PC-3 (cell line): ENCODE measurements around the gene RTP3. TPM values are rescaled to one million over a fixed set of nuclear protein-coding genes. Genes with fewer than 3 reads are reported as not detected.

ENCODE experiments used
- ATAC-seq: fragments of 200-7000 bp; cut with Tn5 transposase; 2 replicates; pipeline ENCODE4 v1.9.1; 2020; ENCODE audit warnings: mild to moderate bottlenecking, moderate library complexity
- BruUV-seq: library from RNA; stranded (reverse); fragments of 400-500 nt; replicated peaks from 2 replicates; lab custom pipeline; 2021; lab: Mats Ljungman, UMichigan
- CTCF ChIA-PET: fragments of 300-600 bp; sonication (Branson Sonifier 250); formaldehyde crosslinking; loops from one replicate; lab custom pipeline; 2022; ENCODE audit warnings: antibody characterized with exemption; lab: Charles Lee
- POLR2A ChIA-PET: fragments of 300-600 bp; sonication (Branson Sonifier 250); formaldehyde crosslinking; loops from one replicate; lab custom pipeline; 2022; ENCODE audit warnings: antibody characterized with exemption; ENCODE audit not compliant: unreplicated experiment; lab: Charles Lee
- DNase-seq: peaks from one replicate; pipeline ENCODE4 v3.0.0-alpha.2; 2015
- H2AFZ ChIP-seq: fragments of 300-600 bp; sonication (generic); 2 replicates; pipeline ENCODE4 v1.6.0; 2016; ENCODE audit warnings: antibody characterized with exemption, low read length
- H3F3A ChIP-seq: fragments of 300-600 bp; sonication (generic); one replicate; pipeline ENCODE4 v1.6.0; 2017; ENCODE audit warnings: antibody characterized with exemption, low read length, control low read depth, mild to moderate bottlenecking; ENCODE audit not compliant: unreplicated experiment
- H3K27ac ChIP-seq: fragments of 300-600 bp; sonication (generic); 2 replicates; pipeline ENCODE4 v1.5.1; 2016; ENCODE audit warnings: mild to moderate bottlenecking, low read length
- H3K27me3 ChIP-seq: fragments of 300-600 bp; sonication (generic); 2 replicates; pipeline ENCODE4 v1.6.1; 2016; ENCODE audit warnings: low read length, mixed read lengths
- H3K36me3 ChIP-seq: fragments of 300-600 bp; sonication (generic); 2 replicates; pipeline ENCODE4 v1.6.1; 2016; ENCODE audit warnings: low read depth, mixed run types, low read length, mixed read lengths
- H3K4me1 ChIP-seq: fragments of 300-600 bp; sonication (generic); 2 replicates; pipeline ENCODE4 v1.5.1; 2016; ENCODE audit warnings: low read length; ENCODE audit not compliant: insufficient read depth
- H3K4me2 ChIP-seq: fragments of 300-600 bp; sonication (generic); 2 replicates; pipeline ENCODE4 v1.6.0; 2016; ENCODE audit warnings: low read length
- H3K4me3 ChIP-seq: fragments of 300-600 bp; sonication (generic); 2 replicates; pipeline ENCODE4 v1.5.1; 2016; ENCODE audit warnings: mild to moderate bottlenecking, low read length, mixed read lengths
- H3K79me2 ChIP-seq: fragments of 300-600 bp; sonication (generic); 2 replicates; pipeline ENCODE4 v1.6.1; 2017; ENCODE audit warnings: low read length, mixed read lengths
- H3K9ac ChIP-seq: fragments of 300-600 bp; sonication (generic); 2 replicates; pipeline ENCODE4 v1.6.0; 2016; ENCODE audit warnings: mild to moderate bottlenecking, low read length
- H3K9me2 ChIP-seq: fragments of 300-600 bp; sonication (generic); replicated peaks from 2 replicates; pipeline ENCODE4 v1.6.1; 2016; ENCODE audit warnings: mixed run types, low read length, mixed read lengths
- H3K9me3 ChIP-seq: fragments of 300-600 bp; sonication (generic); 2 replicates; pipeline ENCODE4 v1.6.1; 2016; ENCODE audit warnings: low read length, mixed read lengths
- H4K20me1 ChIP-seq: fragments of 300-600 bp; sonication (generic); 2 replicates; pipeline ENCODE4 v1.6.1; 2016; ENCODE audit warnings: low read length, mixed read lengths
- CTCF ChIP-seq: fragments of 300-600 bp; sonication (generic); conservative IDR thresholded peaks from 2 replicates; pipeline ENCODE4 v1.5.1; 2017; ENCODE audit warnings: antibody characterized with exemption, low read depth, mild to moderate bottlenecking, low read length
- EZH2 ChIP-seq: fragments of 300-600 bp; sonication (generic); IDR thresholded peaks from one replicate; pipeline ENCODE4 v1.6.1; 2017; ENCODE audit warnings: antibody characterized with exemption, mild to moderate bottlenecking, low read length; ENCODE audit not compliant: unreplicated experiment
- EZH2phosphoT487 ChIP-seq: fragments of 300-600 bp; sonication (generic); IDR thresholded peaks from 2 replicates; pipeline ENCODE4 v1.6.1; 2018; ENCODE audit warnings: mild to moderate bottlenecking, antibody characterized with exemption, low read length, borderline replicate concordance
- intact Hi-C: fragments of 100-400 bp; cut with micrococcal nuclease; formaldehyde crosslinking; loops from 2 replicates; pipeline ENCODE4 v1.9.0; 2023
- total RNA-seq: library from RNA; depleted of rRNA; stranded (reverse); fragments of >200 nt; gene quantifications from 2 replicates; pipeline ENCODE4 v1.2.3, GENCODE V29; 2014

The RTP3 gene
- total RNA-seq, 1 experiment from 2014 or later = not detected

- peaks cover 5% of the 10 kb centered on the region; the same call in 1 of the 2 replicates for H3K27me3 ChIP-seq
Observed at GRCh38 chr3:46472736-46473135, 25.0 kb upstream of the RTP3 start.

GRCh38 chr3:46477145-46477544 lies 20.6 kb upstream of the RTP3 start:
- intact Hi-C loops = no loop called here
- H3K27ac ChIP-seq = no peak overlapping the region
- ChIA-PET POLR2A (no interaction called here), CTCF (no interaction called here)
- H2AFZ ChIP-seq = no peak overlapping the region
- no peaks in the 10 kb centered on the region; the same call in 1 of the 2 replicates for H3K4me1 ChIP-seq
- BruUV-seq = no TSS peak
- H3K36me3 ChIP-seq = no peaks in the 10 kb centered on the region
- H4K20me1 ChIP-seq = no peaks in the 10 kb centered on the region
- H3K4me2 ChIP-seq = no peak overlapping the region
- no peak overlapping the region for H3K9ac ChIP-seq
- DNase-seq (no peak), ATAC-seq (no peak; the same call in 1 of the 2 replicates)
- TF ChIP-seq CTCF (no peak), EZH2phosphoT487 (no peak), EZH2 (no peak)
- H3K4me3 ChIP-seq = no peak overlapping the region
- H3K79me2 ChIP-seq = no peaks in the 10 kb centered on the region
- no peaks in the 10 kb centered on the region for H3K9me3 ChIP-seq
- no peaks in the 10 kb centered on the region for H3F3A ChIP-seq
- no peaks in the 10 kb centered on the region for H3K9me2 ChIP-seq
- H3K27me3 ChIP-seq = peaks cover 5% of the 10 kb centered on the region; the same call in 1 of the 2 replicates

More at GRCh38 chr3:46472736-46473135, 25.0 kb upstream of the RTP3 start:
- no peak overlapping the region for H3K9ac ChIP-seq
- no peak for ATAC-seq
- no peak overlapping the region for H3K4me2 ChIP-seq
- CTCF ChIA-PET = interaction anchor here (0.6 kb wide), 1 partner anchor 899 kb away, joined by 4 read pairs; no protein-coding TSS in a partner anchor
- DNase-seq = no peak
- H4K20me1 ChIP-seq = no peaks in the 10 kb centered on the region
- TF ChIP-seq EZH2phosphoT487 (no peak), CTCF (no peak), EZH2 (no peak)
- no TSS peak for BruUV-seq
- H3F3A ChIP-seq = no peaks in the 10 kb centered on the region
- POLR2A ChIA-PET = no interaction called here
- H3K36me3 ChIP-seq = no peaks in the 10 kb centered on the region
- no peaks in the 10 kb centered on the region for H3K4me1 ChIP-seq
- H3K9me2 ChIP-seq = no peaks in the 10 kb centered on the region
- no peak overlapping the region for H2AFZ ChIP-seq
- H3K9me3 ChIP-seq = no peaks in the 10 kb centered on the region
- no peaks in the 10 kb centered on the region for H3K79me2 ChIP-seq
- H3K27ac ChIP-seq = no peak overlapping the region
- intact Hi-C loops = no loop called here
- no peak overlapping the region for H3K4me3 ChIP-seq

- intact Hi-C loops = no loop called here
- ATAC-seq = no peak
Observed at GRCh38 chr3:46477756-46478155, 20.0 kb upstream of the RTP3 start.

More at GRCh38 chr3:46477756-46478155, 20.0 kb upstream of the RTP3 start:
- no peak for DNase-seq
- no peak overlapping the region for H3K27ac ChIP-seq
- no peak overlapping the region for H2AFZ ChIP-seq
- no peak overlapping the region for H3K9ac ChIP-seq
- no peaks in the 10 kb centered on the region; the same call in 1 of the 2 replicates for H3K4me1 ChIP-seq
- no peak overlapping the region for H3K4me2 ChIP-seq
- CTCF ChIA-PET = no interaction called here
- no peaks in the 10 kb centered on the region for H3K9me2 ChIP-seq
- POLR2A ChIA-PET = no interaction called here
- TF ChIP-seq EZH2phosphoT487 (no peak), EZH2 (no peak), CTCF (no peak)
- H3K9me3 ChIP-seq = no peaks in the 10 kb centered on the region
- no peaks in the 10 kb centered on the region for H3F3A ChIP-seq
- H4K20me1 ChIP-seq = no peaks in the 10 kb centered on the region
- H3K79me2 ChIP-seq = no peaks in the 10 kb centered on the region
- no peak overlapping the region for H3K4me3 ChIP-seq
- no TSS peak for BruUV-seq
- no peaks in the 10 kb centered on the region for H3K36me3 ChIP-seq
- peaks cover 5% of the 10 kb centered on the region; the same call in 1 of the 2 replicates for H3K27me3 ChIP-seq
